ENCODE data around the gene SH3BGRL.
"Not testable (repeated sequence)": the region's sequence is repeated elsewhere in the genome, so short reads cannot be mapped to it uniquely, and the experiment has no call there.

SH3BGRL gene

GRCh38 chrX:81259714-81260395, 58.0 kb downstream of the SH3BGRL start:
- FAIRE-seq: no peak

- no peak for FAIRE-seq
Observed at GRCh38 chrX:81261576-81261975, 59.7 kb downstream of the SH3BGRL start.

GRCh38 chrX:81263059-81263458, 61.2 kb downstream of the SH3BGRL start:
- FAIRE-seq: no peak

- no peak for FAIRE-seq
Observed at GRCh38 chrX:81278616-81279015, 76.7 kb downstream of the SH3BGRL start.

- no peak for FAIRE-seq
Observed at GRCh38 chrX:81280148-81280547, 78.2 kb downstream of the SH3BGRL start.

- no peak for FAIRE-seq
Observed at GRCh38 chrX:81286075-81286474, 84.2 kb downstream of the SH3BGRL start.

GRCh38 chrX:81286608-81287007, 84.7 kb downstream of the SH3BGRL start:
- no peak for FAIRE-seq

GRCh38 chrX:81291996-81292395, 90.1 kb downstream of the SH3BGRL start:
- no peak for FAIRE-seq

GRCh38 chrX:81294101-81294500, 92.2 kb downstream of the SH3BGRL start:
- no peak for FAIRE-seq

- no peak for FAIRE-seq
Observed at GRCh38 chrX:81301877-81302276, 100.0 kb downstream of the SH3BGRL start.

- FAIRE-seq: no peak
Observed at GRCh38 chrX:81304563-81304962, 102.7 kb downstream of the SH3BGRL start.

GRCh38 chrX:81305240-81305639, 103.3 kb downstream of the SH3BGRL start:
- FAIRE-seq: no peak

GRCh38 chrX:81308086-81308829, 106.4 kb downstream of the SH3BGRL start:
- no peak for FAIRE-seq

GRCh38 chrX:81316163-81316562, 114.3 kb downstream of the SH3BGRL start:
- no peak for FAIRE-seq

- FAIRE-seq: not testable (repeated sequence)
Observed at GRCh38 chrX:81331653-81332052, 129.8 kb downstream of the SH3BGRL start.

- FAIRE-seq: no peak
Observed at GRCh38 chrX:81336455-81337152, 134.7 kb downstream of the SH3BGRL start.

GRCh38 chrX:81337805-81338204, 135.9 kb downstream of the SH3BGRL start:
- no peak for FAIRE-seq

- FAIRE-seq: no peak
Observed at GRCh38 chrX:81338924-81339323, 137.0 kb downstream of the SH3BGRL start.

GRCh38 chrX:81345296-81345695, 143.4 kb downstream of the SH3BGRL start:
- FAIRE-seq: not testable (repeated sequence)

Data from G401.6 (cell line).